SK-N-SH treated with all-trans-retinoic acid at 6 μM for 48 hours (cell line): ENCODE results near the gene HPCAL1.

Experiments
- ATAC-seq: fragments of 200-7000 bp; cut with Tn5 transposase; 3 replicates; pipeline ENCODE4 v1.9.1; 2020; ENCODE audit warnings: mild to moderate bottlenecking, moderate library complexity
- ARNTL ChIP-seq: fragments of 450-650 bp; formaldehyde crosslinking; IDR thresholded peaks from 2 replicates; pipeline ENCODE4 v1.5.0; 2020; ENCODE audit warnings: low read depth, mild to moderate bottlenecking, moderate library complexity, borderline replicate concordance
- BACH2 ChIP-seq: fragments of 250-450 bp; sonication (Bioruptor Pico); IDR thresholded peaks from 2 replicates; pipeline ENCODE4 v1.9.0; 2021; ENCODE audit warnings: mild to moderate bottlenecking, borderline replicate concordance
- CREB5 ChIP-seq: fragments of 250-450 bp; sonication (Bioruptor Pico); IDR thresholded peaks from 2 replicates; pipeline ENCODE4 v1.5.1; 2020; ENCODE audit warnings: low read depth, mild to moderate bottlenecking, moderate library complexity
- CSDC2 ChIP-seq: fragments of 250-450 bp; sonication (Bioruptor Pico); IDR thresholded peaks from 2 replicates; pipeline ENCODE4 v1.5.0; 2020; ENCODE audit warnings: mild to moderate bottlenecking, moderate library complexity
- CSRNP3 ChIP-seq: fragments of 250-450 bp; sonication (Bioruptor Pico); IDR thresholded peaks from 2 replicates; pipeline ENCODE4 v1.5.1; 2021; ENCODE audit warnings: mild to moderate bottlenecking, moderate library complexity
- GLIS3 ChIP-seq: fragments of 250-450 bp; sonication (Bioruptor Pico); IDR thresholded peaks from 2 replicates; pipeline ENCODE4 v1.5.0; 2020; ENCODE audit warnings: mild to moderate bottlenecking, moderate library complexity
- ISL1 ChIP-seq: fragments of 250-450 bp; sonication (Bioruptor Pico); IDR thresholded peaks from 2 replicates; pipeline ENCODE4 v2.1.2; 2022; ENCODE audit warnings: mild to moderate bottlenecking, moderate library complexity
- OSR1 ChIP-seq: fragments of 250-450 bp; sonication (Bioruptor Pico); IDR thresholded peaks from 2 replicates; pipeline ENCODE4 v1.8.0; 2022; ENCODE audit warnings: moderate library complexity, mild to moderate bottlenecking, inconsistent platforms
- POU6F1 ChIP-seq: fragments of 250-450 bp; sonication (Bioruptor Pico); IDR thresholded peaks from 2 replicates; pipeline ENCODE4 v1.8.0; 2021; ENCODE audit warnings: low read depth, mild to moderate bottlenecking, moderate library complexity, borderline replicate concordance
- RARB ChIP-seq: fragments of 250-450 bp; sonication (Bioruptor Pico); IDR thresholded peaks from 2 replicates; pipeline ENCODE4 v1.8.0; 2021; ENCODE audit warnings: mild to moderate bottlenecking, moderate library complexity
- SNAI2 ChIP-seq: fragments of 250-450 bp; sonication (Bioruptor Pico); IDR thresholded peaks from 2 replicates; pipeline ENCODE4 v1.5.0; 2020; ENCODE audit warnings: mild to moderate bottlenecking, moderate library complexity
- TCF4 ChIP-seq: fragments of 250-450 bp; sonication (Bioruptor Pico); IDR thresholded peaks from 2 replicates; pipeline ENCODE4 v1.8.0; 2021; ENCODE audit warnings: mild to moderate bottlenecking, moderate library complexity, borderline replicate concordance
- TOX ChIP-seq: fragments of 250-450 bp; sonication (Bioruptor Pico); IDR thresholded peaks from 2 replicates; pipeline ENCODE4 v1.8.0; 2021; ENCODE audit warnings: mild to moderate bottlenecking, moderate library complexity, borderline replicate concordance
- ZC3H10 ChIP-seq: fragments of 250-450 bp; sonication (Bioruptor Pico); IDR thresholded peaks from 2 replicates; pipeline ENCODE4 v1.5.1; 2021; ENCODE audit warnings: mild to moderate bottlenecking, moderate library complexity
- ZFP3 ChIP-seq: fragments of 250-450 bp; sonication (Bioruptor Pico); IDR thresholded peaks from 2 replicates; pipeline ENCODE4 v1.5.0; 2020; ENCODE audit warnings: mild to moderate bottlenecking, moderate library complexity
- ZFP30 ChIP-seq: fragments of 450-650 bp; formaldehyde crosslinking; IDR thresholded peaks from 2 replicates; pipeline ENCODE4 v1.5.0; 2022; ENCODE audit warnings: mild to moderate bottlenecking, moderate library complexity
- ZNF70 ChIP-seq: fragments of 450-650 bp; formaldehyde crosslinking; IDR thresholded peaks from 2 replicates; pipeline ENCODE4 v1.5.0; 2020; ENCODE audit warnings: mild to moderate bottlenecking, moderate library complexity
- ZNF8 ChIP-seq: fragments of 450-650 bp; formaldehyde crosslinking; IDR thresholded peaks from 2 replicates; pipeline ENCODE4 v1.5.0; 2020; ENCODE audit warnings: mild to moderate bottlenecking, moderate library complexity

HPCAL1 gene

GRCh38 chr2:10378189-10378588 is 75.5 kb downstream of the HPCAL1 start:
- TF ChIP-seq ARNTL (CRISPR knock-in tag) = no peak
- TF ChIP-seq ZNF70 (CRISPR knock-in tag) = no peak
- no peak for ATAC-seq

GRCh38 chr2:10380048-10380926 is 77.6 kb downstream of the HPCAL1 start:
- TF ChIP-seq GLIS3 = no peak
- no peak for TF ChIP-seq RARB (CRISPR knock-in tag)
- no peak for TF ChIP-seq POU6F1 (CRISPR knock-in tag)
- no peak for TF ChIP-seq ZFP3 (CRISPR knock-in tag)
- no peak for TF ChIP-seq ISL1 (CRISPR knock-in tag)
- no peak for TF ChIP-seq CSRNP3 (CRISPR knock-in tag)
- ATAC-seq = no peak

- ATAC-seq = no peak
- TF ChIP-seq POU6F1 (CRISPR knock-in tag) = no peak
- no peak for TF ChIP-seq ARNTL (CRISPR knock-in tag)
Measured at GRCh38 chr2:10381997-10382353, 79.3 kb downstream of the HPCAL1 start.

GRCh38 chr2:10382354-10383061 is 79.8 kb downstream of the HPCAL1 start:
- TF ChIP-seq ZC3H10 (no peak), ZFP3 (CRISPR knock-in tag) (no peak), GLIS3 (no peak), ZFP30 (no peak), SNAI2 (no peak), BACH2 (no peak), RARB (CRISPR knock-in tag) (no peak), CREB5 (no peak), ZNF70 (CRISPR knock-in tag) (no peak), CSDC2 (CRISPR knock-in tag) (no peak), TOX (CRISPR knock-in tag) (no peak), OSR1 (CRISPR knock-in tag) (no peak), POU6F1 (CRISPR knock-in tag) (no peak), ZNF8 (CRISPR knock-in tag) (no peak), TCF4 (no peak)
- TF ChIP-seq, all 23 proteins: peak for 0
- ATAC-seq = no peak
